Measurements from ENCODE around the gene MRPS15.
A peak's percentile ranks its signal among the peaks of the same experiment; 100 is the strongest.

Gene MRPS15

GRCh38 chr1:36432616-36433015 is 31.6 kb downstream of the MRPS15 start:
- no peak for DNase-seq (ENCODE audit: low spot score)
- TF ChIP-seq CTCF (IDR thresholded peaks at IDR 0.05; ENCODE audit: extremely low read depth, missing control alignments) = no peak

- DNase-seq (ENCODE audit: low spot score) = no peak
- TF ChIP-seq CTCF (IDR thresholded peaks at IDR 0.05; ENCODE audit: extremely low read depth, missing control alignments) = no peak
Measured at GRCh38 chr1:36425791-36426190, 38.4 kb downstream of the MRPS15 start.

- no peak for DNase-seq (ENCODE audit: low spot score)
- no peak for TF ChIP-seq CTCF (IDR thresholded peaks at IDR 0.05; ENCODE audit: extremely low read depth, missing control alignments)
Measured at GRCh38 chr1:36421649-36422048, 42.5 kb downstream of the MRPS15 start.

GRCh38 chr1:36420836-36421317 is 43.3 kb downstream of the MRPS15 start:
- DNase-seq (ENCODE audit: low spot score) = peak; percentile 80
- TF ChIP-seq CTCF (IDR thresholded peaks at IDR 0.05; ENCODE audit: extremely low read depth, missing control alignments) = peak; percentile 83

- TF ChIP-seq CTCF (IDR thresholded peaks at IDR 0.05; ENCODE audit: extremely low read depth, missing control alignments) = no peak
- DNase-seq (ENCODE audit: low spot score) = no peak
Measured at GRCh38 chr1:36420409-36420808, 43.8 kb downstream of the MRPS15 start.

- DNase-seq (ENCODE audit: low spot score) = no peak
- TF ChIP-seq CTCF (IDR thresholded peaks at IDR 0.05; ENCODE audit: extremely low read depth, missing control alignments) = no peak
Measured at GRCh38 chr1:36419569-36419968, 44.6 kb downstream of the MRPS15 start.

GRCh38 chr1:36419140-36419539 is 45.0 kb downstream of the MRPS15 start:
- DNase-seq (ENCODE audit: low spot score) = no peak
- no peak for TF ChIP-seq CTCF (IDR thresholded peaks at IDR 0.05; ENCODE audit: extremely low read depth, missing control alignments)
